ENCODE results near the gene INTS15.
"Not testable (repeated sequence)": the region's sequence is repeated elsewhere in the genome, so short reads cannot be mapped to it uniquely, and the experiment has no call there.

The INTS15 gene

GRCh38 chr7:6630007-6630849 lies 40.4 kb downstream of the INTS15 start:
- TF ChIP-seq CTCF (IDR thresholded peaks at IDR 0.05; ENCODE audit: low read length, missing control alignments), result no peak
- H3K4me3 ChIP-seq (replicated peaks; ENCODE audit: low read depth, low read length), result no peak overlapping the region
- DNase-seq (ENCODE audit: low read depth), result no peak

GRCh38 chr7:6631605-6632004 lies 41.8 kb downstream of the INTS15 start:
- no peak for TF ChIP-seq CTCF (IDR thresholded peaks at IDR 0.05; ENCODE audit: low read length, missing control alignments)
- H3K4me3 ChIP-seq (replicated peaks; ENCODE audit: low read depth, low read length), result no peak overlapping the region
- DNase-seq (ENCODE audit: low read depth), result no peak

- no peak for TF ChIP-seq CTCF (IDR thresholded peaks at IDR 0.05; ENCODE audit: low read length, missing control alignments)
- no peak for DNase-seq (ENCODE audit: low read depth)
- no peak overlapping the region for H3K4me3 ChIP-seq (replicated peaks; ENCODE audit: low read depth, low read length)
These were observed 44.2 kb downstream of the INTS15 start for GRCh38 chr7:6634021-6634420.

GRCh38 chr7:6634971-6635370 lies 45.1 kb downstream of the INTS15 start:
- not testable (repeated sequence) for H3K4me3 ChIP-seq (replicated peaks; ENCODE audit: low read depth, low read length); DNase-seq (ENCODE audit: low read depth)

GRCh38 chr7:6636741-6637543 lies 47.1 kb downstream of the INTS15 start, which contains the start of gene ZNF316:
Gene ZNF316 (plus strand): TSS chr7:6637318. CDS start chr7:6642410, 5,092 bp downstream.
- DNase-seq (ENCODE audit: low read depth), result peak; percentile 52
- H3K4me3 ChIP-seq (replicated peaks; ENCODE audit: low read depth, low read length), result peak within 1 kb of the TSS; percentile 71
- TF ChIP-seq CTCF (IDR thresholded peaks at IDR 0.05; ENCODE audit: low read length, missing control alignments), result no peak

GRCh38 chr7:6637544-6638229 lies 47.9 kb downstream of the INTS15 start:
- peak overlapping the region; percentile 71 for H3K4me3 ChIP-seq (replicated peaks; ENCODE audit: low read depth, low read length)
- TF ChIP-seq CTCF (IDR thresholded peaks at IDR 0.05; ENCODE audit: low read length, missing control alignments), result peak; percentile 17
- DNase-seq (ENCODE audit: low read depth), result peak; percentile 8

GRCh38 chr7:6639032-6639431 lies 49.2 kb downstream of the INTS15 start:
- DNase-seq (ENCODE audit: low read depth), result no peak
- no peak for TF ChIP-seq CTCF (IDR thresholded peaks at IDR 0.05; ENCODE audit: low read length, missing control alignments)
- H3K4me3 ChIP-seq (replicated peaks; ENCODE audit: low read depth, low read length), result peak overlapping the region; percentile 71

Data from fibroblast of pulmonary artery (primary cell).